DND-41 (cell line): Measurements from ENCODE around the gene TLR6.

Experiments
- ATAC-seq: fragments of 200-7000 bp; cut with Tn5 transposase; 3 replicates; pipeline ENCODE4 v1.9.1; 2021; ENCODE audit warnings: low read depth; ENCODE audit not compliant: insufficient read depth
- DNase-seq: peaks from one replicate; pipeline ENCODE4 v3.0.0-alpha.2; 2020
- H2AFZ ChIP-seq: 2 replicates; pipeline ENCODE4 v1.6.0; 2012; ENCODE audit warnings: low read depth, low read length
- H3K27ac ChIP-seq: 2 replicates; pipeline ENCODE4 v1.5.1; 2012; ENCODE audit warnings: low read length, inconsistent platforms
- H3K27me3 ChIP-seq: fragments of 200-600 bp; sonication (generic); 2 replicates; pipeline ENCODE4 v1.6.0; 2012; ENCODE audit warnings: low read length, mild to moderate bottlenecking, inconsistent platforms; ENCODE audit not compliant: insufficient read depth, poor library complexity
- H3K36me3 ChIP-seq: 2 replicates; pipeline ENCODE4 v1.5.1; 2012; ENCODE audit warnings: low read length, inconsistent platforms; ENCODE audit not compliant: insufficient read depth
- H3K4me1 ChIP-seq: 2 replicates; pipeline ENCODE4 v1.5.1; 2012; ENCODE audit warnings: mild to moderate bottlenecking, low read length; ENCODE audit not compliant: insufficient read depth
- H3K4me2 ChIP-seq: 2 replicates; pipeline ENCODE4 v1.6.0; 2012; ENCODE audit warnings: mild to moderate bottlenecking, moderate library complexity, low read length, inconsistent platforms; ENCODE audit not compliant: insufficient read depth
- H3K4me3 ChIP-seq, 2 experiments: fragments of 200-600 bp in 1 of 2; shearing (Covaris generic) in 1 of 2; 2 replicates each; pipeline ENCODE4 v1.5.1; 2012 to 2016; ENCODE audit warnings: inconsistent platforms in 2 of 2, low read length in 2 of 2, mild to moderate bottlenecking in 2 of 2, low read depth in 1 of 2, moderate library complexity in 1 of 2
- H3K79me2 ChIP-seq: 2 replicates; pipeline ENCODE4 v1.6.0; 2012; ENCODE audit warnings: low read length, inconsistent platforms; ENCODE audit not compliant: insufficient read depth
- H3K9ac ChIP-seq: 2 replicates; pipeline ENCODE4 v1.6.0; 2012; ENCODE audit warnings: low read depth, mild to moderate bottlenecking, inconsistent platforms, low read length, moderate library complexity
- H3K9me3 ChIP-seq: 2 replicates; pipeline ENCODE4 v1.5.1; 2012; ENCODE audit warnings: low read length, moderate library complexity, mild to moderate bottlenecking, inconsistent platforms; ENCODE audit not compliant: insufficient read depth, severe bottlenecking
- H4K20me1 ChIP-seq: 2 replicates; pipeline ENCODE4 v1.6.0; 2012; ENCODE audit warnings: low read length; ENCODE audit not compliant: insufficient read depth
- CTCF ChIP-seq: IDR thresholded peaks from 2 replicates; pipeline ENCODE4 v1.5.1; 2012; ENCODE audit warnings: borderline replicate concordance, low read length, moderate library complexity, mild to moderate bottlenecking; ENCODE audit not compliant: poor library complexity, severe bottlenecking; ENCODE audit errors: extremely low read depth
- EZH2 ChIP-seq: IDR thresholded peaks from 3 replicates; pipeline ENCODE4 v1.6.1; 2012; ENCODE audit warnings: borderline replicate concordance, low read depth, mild to moderate bottlenecking, moderate library complexity, low read length, inconsistent platforms; ENCODE audit not compliant: severe bottlenecking

Gene TLR6

GRCh38 chr4:38831653-38832052 lies 25.0 kb downstream of the TLR6 start:
- Histone ChIP-seq H3K4me3 (no peak overlapping the region), H4K20me1 (no peaks in the 10 kb centered on the region), H2AFZ (no peak overlapping the region), H3K27me3 (no peaks in the 10 kb centered on the region), H3K9ac (no peak overlapping the region), H3K79me2 (no peaks in the 10 kb centered on the region), H3K9me3 (no peaks in the 10 kb centered on the region), H3K4me1 (no peaks in the 10 kb centered on the region), H3K36me3 (no peaks in the 10 kb centered on the region), H3K27ac (no peak overlapping the region), H3K4me2 (no peak overlapping the region)
- no peak for TF ChIP-seq CTCF
- no peak for TF ChIP-seq EZH2
- ATAC-seq (no peak), DNase-seq (no peak)

GRCh38 chr4:38829237-38829636 lies 27.4 kb downstream of the TLR6 start:
- Histone ChIP-seq H3K36me3 (no peaks in the 10 kb centered on the region), H3K4me1 (no peaks in the 10 kb centered on the region), H3K79me2 (no peaks in the 10 kb centered on the region), H2AFZ (no peak overlapping the region), H3K27me3 (no peaks in the 10 kb centered on the region), H3K9ac (no peak overlapping the region), H3K4me2 (no peak overlapping the region), H3K9me3 (no peaks in the 10 kb centered on the region), H4K20me1 (no peaks in the 10 kb centered on the region), H3K4me3 (no peak overlapping the region), H3K27ac (no peak overlapping the region)
- TF ChIP-seq CTCF = no peak
- no peak for TF ChIP-seq EZH2
- ATAC-seq (no peak), DNase-seq (no peak)

GRCh38 chr4:38823766-38824165 lies 32.9 kb downstream of the TLR6 start:
- Histone ChIP-seq H2AFZ (no peak overlapping the region), H3K79me2 (no peaks in the 10 kb centered on the region), H3K4me2 (no peak overlapping the region), H4K20me1 (no peaks in the 10 kb centered on the region), H3K4me3 (no peak overlapping the region), H3K36me3 (no peaks in the 10 kb centered on the region), H3K9me3 (no peaks in the 10 kb centered on the region), H3K27ac (no peak overlapping the region), H3K9ac (no peak overlapping the region), H3K27me3 (no peaks in the 10 kb centered on the region), H3K4me1 (no peaks in the 10 kb centered on the region)
- ATAC-seq (no peak), DNase-seq (no peak)
- TF ChIP-seq CTCF (no peak), EZH2 (no peak)

- Histone ChIP-seq H3K27ac (no peak overlapping the region), H3K9ac (no peak overlapping the region), H2AFZ (no peak overlapping the region), H3K9me3 (no peaks in the 10 kb centered on the region), H4K20me1 (no peaks in the 10 kb centered on the region), H3K4me3 (no peak overlapping the region), H3K79me2 (no peaks in the 10 kb centered on the region), H3K36me3 (no peaks in the 10 kb centered on the region), H3K27me3 (no peaks in the 10 kb centered on the region), H3K4me2 (no peak overlapping the region), H3K4me1 (no peaks in the 10 kb centered on the region)
- TF ChIP-seq EZH2 = no peak
- no peak for TF ChIP-seq CTCF
- ATAC-seq (no peak), DNase-seq (no peak)
These were observed 33.8 kb downstream of the TLR6 start for GRCh38 chr4:38822748-38823303.
